Upper lobe of right lung (tissue), 1 donor: ENCODE measurements around the gene TADA1. TPM values are rescaled to one million over a fixed set of nuclear protein-coding genes. Genes with fewer than 3 reads are reported as not detected.

Source experiments
- ATAC-seq: fragments of 200-7000 bp; cut with Tn5 transposase; one replicate; pipeline ENCODE4 v1.9.1; 2020; ENCODE audit warnings: mild to moderate bottlenecking, moderate library complexity
- DNase-seq: peaks from one replicate; pipeline ENCODE4 v3.0.0-alpha.2; 2020
- H3K27ac ChIP-seq: fragments of 200-600 bp; one replicate; pipeline ENCODE4 v1.8.0; 2022
- H3K27me3 ChIP-seq: fragments of 200-600 bp; one replicate; pipeline ENCODE4 v1.8.0; 2022; ENCODE audit warnings: mild to moderate bottlenecking
- H3K36me3 ChIP-seq: fragments of 200-600 bp; one replicate; pipeline ENCODE4 v1.8.0; 2022
- H3K4me1 ChIP-seq: fragments of 200-600 bp; one replicate; pipeline ENCODE4 v1.8.0; 2022
- H3K4me3 ChIP-seq: fragments of 200-600 bp; one replicate; pipeline ENCODE4 v1.8.0; 2022; ENCODE audit warnings: mild to moderate bottlenecking
- H3K9me3 ChIP-seq: fragments of 200-600 bp; one replicate; pipeline ENCODE4 v1.8.0; 2022
- CTCF ChIP-seq: fragments of 200-600 bp; IDR thresholded peaks from one replicate; pipeline ENCODE4 v1.8.0; 2022; ENCODE audit warnings: antibody characterized with exemption
- intact Hi-C: fragments of 100-400 bp; cut with DNase I; formaldehyde crosslinking; loops from one replicate; pipeline ENCODE4 v1.11.0; 2022
- total RNA-seq: library from RNA; stranded (reverse); fragmentation: NEBNext Ultra II Directional; extraction: Animal tissue kit (Norgen Biotek cat#: 25700); gene quantifications from one replicate; pipeline ENCODE4 v1.2.1, GENCODE V29; 2021
- donor health status: DM: no; HTN: yes; CAD: no; lungs with severe emphysema.

Gene TADA1
- total RNA-seq, 1 donor from 2014 or later = 9.5 TPM

- no peak for TF ChIP-seq CTCF
- Histone ChIP-seq H3K27me3 (no peaks in the 10 kb centered on the region), H3K36me3 (peaks cover 97% of the 10 kb centered on the region), H3K27ac (no peak overlapping the region), H3K4me3 (no peak overlapping the region), H3K4me1 (no peaks in the 10 kb centered on the region), H3K9me3 (no peaks in the 10 kb centered on the region)
- DNase-seq = no peak
- intact Hi-C loops = no loop called here
- no peak for ATAC-seq
Measured at GRCh38 chr1:166857995-166858394, 18.1 kb downstream of the TADA1 start.

GRCh38 chr1:166855558-166855957 is 20.5 kb downstream of the TADA1 start:
- Histone ChIP-seq H3K27me3 (no peaks in the 10 kb centered on the region), H3K36me3 (peaks cover 97% of the 10 kb centered on the region), H3K4me1 (no peaks in the 10 kb centered on the region), H3K9me3 (no peaks in the 10 kb centered on the region), H3K4me3 (no peak overlapping the region), H3K27ac (no peak overlapping the region)
- ATAC-seq (peak; percentile 24), DNase-seq (no peak)
- no peak for TF ChIP-seq CTCF
- intact Hi-C loops = no loop called here

- Histone ChIP-seq H3K4me3 (no peak overlapping the region), H3K36me3 (peaks cover 98% of the 10 kb centered on the region), H3K9me3 (no peaks in the 10 kb centered on the region), H3K4me1 (no peaks in the 10 kb centered on the region), H3K27ac (no peak overlapping the region), H3K27me3 (no peaks in the 10 kb centered on the region)
- no peak for TF ChIP-seq CTCF
- DNase-seq = no peak
- ATAC-seq = no peak
- intact Hi-C loops = no loop called here
Measured at GRCh38 chr1:166852918-166853317, 23.1 kb downstream of the TADA1 start.

GRCh38 chr1:166849135-166849534 is 26.9 kb downstream of the TADA1 start:
- Histone ChIP-seq H3K36me3 (peaks cover 99% of the 10 kb centered on the region), H3K27ac (no peak overlapping the region), H3K4me1 (peaks cover 14% of the 10 kb centered on the region), H3K27me3 (no peaks in the 10 kb centered on the region), H3K4me3 (no peak overlapping the region), H3K9me3 (no peaks in the 10 kb centered on the region)
- intact Hi-C loops = no loop called here
- TF ChIP-seq CTCF = no peak
- ATAC-seq (no peak), DNase-seq (no peak)

GRCh38 chr1:166848193-166848592 is 27.9 kb downstream of the TADA1 start:
- intact Hi-C loops = no loop called here
- H3K4me1 ChIP-seq = peaks cover 23% of the 10 kb centered on the region

More at GRCh38 chr1:166848193-166848592, 27.9 kb downstream of the TADA1 start:
- Histone ChIP-seq H3K4me3 (no peak overlapping the region), H3K27ac (no peak overlapping the region), H3K27me3 (no peaks in the 10 kb centered on the region), H3K9me3 (no peaks in the 10 kb centered on the region), H3K36me3 (peaks cover 99% of the 10 kb centered on the region)
- ATAC-seq (no peak), DNase-seq (no peak)
- no peak for TF ChIP-seq CTCF
